ENCODE results near the gene PBOV1. TPM values are rescaled to one million over a fixed set of nuclear protein-coding genes. Genes with fewer than 3 reads are reported as not detected.

The PBOV1 gene
- total RNA-seq, 4 donors from 2014 or later, result not detected

DNA sequence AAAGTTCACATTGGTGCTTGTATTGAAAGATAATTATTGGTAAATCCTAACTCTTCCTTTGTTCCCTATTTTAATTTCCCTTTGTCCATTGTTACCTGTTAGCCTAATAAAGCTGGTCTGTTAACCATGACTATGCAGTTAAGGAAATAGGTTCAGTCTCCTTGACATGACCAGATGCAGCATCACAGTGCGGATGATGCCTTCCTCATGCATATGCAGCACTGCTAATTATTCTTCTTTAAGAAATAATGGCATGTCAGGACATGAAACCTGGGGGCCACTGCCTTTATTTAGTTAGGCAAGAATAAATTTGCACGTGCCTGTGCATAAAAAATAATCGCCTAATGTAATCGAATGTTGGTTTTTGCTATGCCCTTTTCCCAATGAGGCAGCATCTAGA is 16.5 kb downstream of the PBOV1 start:
- no peak overlapping the region for H3K27ac ChIP-seq
- no peaks in the 10 kb centered on the region for H3K36me3 ChIP-seq
- no peak overlapping the region for H3K4me3 ChIP-seq
- H3K9me3 ChIP-seq, result no peaks in the 10 kb centered on the region
- WGBS, 2 donors, result 96% methylated on average over 4 of the region's 4 CpGs
- TF ChIP-seq, protein P1, sequence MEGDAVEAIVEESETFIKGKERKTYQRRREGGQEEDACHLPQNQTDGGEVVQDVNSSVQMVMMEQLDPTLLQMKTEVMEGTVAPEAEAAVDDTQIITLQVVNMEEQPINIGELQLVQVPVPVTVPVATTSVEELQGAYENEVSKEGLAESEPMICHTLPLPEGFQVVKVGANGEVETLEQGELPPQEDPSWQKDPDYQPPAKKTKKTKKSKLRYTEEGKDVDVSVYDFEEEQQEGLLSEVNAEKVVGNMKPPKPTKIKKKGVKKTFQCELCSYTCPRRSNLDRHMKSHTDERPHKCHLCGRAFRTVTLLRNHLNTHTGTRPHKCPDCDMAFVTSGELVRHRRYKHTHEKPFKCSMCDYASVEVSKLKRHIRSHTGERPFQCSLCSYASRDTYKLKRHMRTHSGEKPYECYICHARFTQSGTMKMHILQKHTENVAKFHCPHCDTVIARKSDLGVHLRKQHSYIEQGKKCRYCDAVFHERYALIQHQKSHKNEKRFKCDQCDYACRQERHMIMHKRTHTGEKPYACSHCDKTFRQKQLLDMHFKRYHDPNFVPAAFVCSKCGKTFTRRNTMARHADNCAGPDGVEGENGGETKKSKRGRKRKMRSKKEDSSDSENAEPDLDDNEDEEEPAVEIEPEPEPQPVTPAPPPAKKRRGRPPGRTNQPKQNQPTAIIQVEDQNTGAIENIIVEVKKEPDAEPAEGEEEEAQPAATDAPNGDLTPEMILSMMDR (IDR thresholded peaks at IDR 0.05), result no peak
- TF ChIP-seq POLR2A (IDR thresholded peaks at IDR 0.05), result no peak
- no peak for TF ChIP-seq EP300 (IDR thresholded peaks at IDR 0.05)
- H3K27me3 ChIP-seq, result no peaks in the 10 kb centered on the region
- DNase-seq (ENCODE audit: low spot score in 2 of 2), result no peak
- H3K4me1 ChIP-seq, result no peaks in the 10 kb centered on the region

DNA sequence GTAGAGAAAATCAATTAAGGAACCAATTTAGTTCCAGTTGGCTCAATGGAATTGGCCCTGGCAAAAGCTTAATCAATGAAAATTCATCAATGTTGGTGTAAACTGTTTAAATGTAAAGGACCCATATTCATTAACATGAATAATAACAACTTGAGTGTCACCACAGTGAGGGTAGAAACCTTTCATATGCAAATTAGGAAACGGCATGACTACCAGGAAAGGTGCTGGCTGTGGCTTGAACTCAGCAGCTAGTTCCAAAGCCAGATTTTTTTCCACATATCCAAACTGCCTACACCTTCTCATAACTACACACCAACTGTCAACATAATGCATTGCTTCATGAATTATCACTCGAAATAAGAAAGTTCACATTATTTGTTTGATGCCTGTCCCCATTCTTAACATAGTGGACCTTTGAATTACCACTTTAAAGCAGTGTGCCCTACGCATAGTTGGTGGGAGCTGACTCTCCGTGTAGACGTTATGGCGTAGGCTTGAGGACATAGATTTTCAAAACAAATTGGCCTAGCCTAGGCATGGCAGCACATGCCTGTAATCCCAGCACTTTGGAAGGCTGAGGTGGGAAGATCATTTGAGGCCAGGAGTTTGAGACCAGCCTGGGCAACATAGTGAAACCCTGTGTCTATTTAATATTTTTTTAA is 19.7 kb downstream of the PBOV1 start:
- no peaks in the 10 kb centered on the region for H3K36me3 ChIP-seq
- DNase-seq (ENCODE audit: low spot score in 2 of 2), result no peak
- no peaks in the 10 kb centered on the region for H3K9me3 ChIP-seq
- H3K27me3 ChIP-seq, result no peaks in the 10 kb centered on the region
- TF ChIP-seq POLR2A (IDR thresholded peaks at IDR 0.05) (no peak), EP300 (IDR thresholded peaks at IDR 0.05) (no peak)
- TF ChIP-seq, protein P1 (IDR thresholded peaks at IDR 0.05), result no peak
- WGBS, 2 donors, result 64 to 67% methylated on average over 6 of the region's 6 CpGs
- no peak overlapping the region for H3K27ac ChIP-seq
- H3K4me1 ChIP-seq, result no peaks in the 10 kb centered on the region
- no peak overlapping the region for H3K4me3 ChIP-seq

DNA sequence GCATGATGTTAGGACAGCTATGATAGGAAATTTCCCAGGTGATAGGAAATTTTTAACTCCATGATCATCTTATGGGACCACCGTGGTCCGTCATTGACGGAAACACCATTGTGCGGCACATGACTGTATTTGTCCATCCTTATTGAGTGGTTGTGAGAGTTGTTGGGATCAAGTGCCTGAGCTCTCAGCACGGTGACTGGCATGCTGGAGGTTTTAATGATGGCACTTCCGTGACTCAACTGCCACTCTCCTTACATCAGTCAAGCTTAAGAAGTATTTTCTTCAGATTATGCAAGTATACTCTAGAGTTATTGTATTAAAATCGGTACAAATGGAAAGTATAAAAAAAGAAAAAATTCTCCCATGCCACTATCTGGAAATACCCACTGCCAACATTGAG is 20.7 kb downstream of the PBOV1 start:
- no peak overlapping the region for H3K27ac ChIP-seq
- no peak for DNase-seq (ENCODE audit: low spot score in 2 of 2)
- 92 to 95% methylated on average over 7 of the region's 7 CpGs for WGBS, 2 donors
- no peak overlapping the region for H3K4me3 ChIP-seq
- no peaks in the 10 kb centered on the region for H3K9me3 ChIP-seq
- TF ChIP-seq EP300 (IDR thresholded peaks at IDR 0.05), result no peak
- TF ChIP-seq, protein P1 (IDR thresholded peaks at IDR 0.05), result no peak
- no peak for TF ChIP-seq POLR2A (IDR thresholded peaks at IDR 0.05)
- H3K27me3 ChIP-seq, result no peaks in the 10 kb centered on the region
- H3K36me3 ChIP-seq, result no peaks in the 10 kb centered on the region
- H3K4me1 ChIP-seq, result no peaks in the 10 kb centered on the region

DNA sequence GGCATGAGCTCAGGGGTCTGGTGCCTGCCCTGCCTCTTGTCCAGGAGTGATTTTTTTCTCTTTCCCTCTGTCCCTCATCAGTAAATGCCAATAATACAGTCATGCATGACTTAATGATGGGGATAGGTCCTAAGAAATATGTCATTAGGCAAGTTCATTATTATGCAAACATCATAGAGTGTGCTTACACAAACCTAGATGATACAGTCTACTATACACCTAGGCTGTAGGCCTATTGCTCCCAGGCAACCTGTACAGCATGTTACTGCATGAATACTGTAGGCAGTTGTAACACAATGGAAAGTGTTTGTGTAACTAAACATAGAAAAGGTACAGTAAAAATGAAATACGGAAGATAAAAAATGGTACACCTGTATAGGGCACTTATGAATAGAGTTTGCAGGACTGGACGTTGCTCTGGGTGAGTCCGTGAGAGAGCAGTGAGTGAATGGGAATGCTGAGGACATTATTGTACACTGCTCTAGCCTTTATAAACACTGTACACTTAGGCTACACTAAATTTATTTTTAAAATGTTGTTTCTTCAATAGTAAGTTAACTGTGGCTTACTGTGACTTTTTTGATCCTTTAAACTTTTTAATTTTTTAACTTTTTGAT is 22.1 kb downstream of the PBOV1 start:
- TF ChIP-seq EP300 (IDR thresholded peaks at IDR 0.05), result no peak
- TF ChIP-seq POLR2A (IDR thresholded peaks at IDR 0.05), result no peak
- H3K27ac ChIP-seq, result no peak overlapping the region
- H3K9me3 ChIP-seq, result no peaks in the 10 kb centered on the region
- 87% methylated on average over 3 of the region's 3 CpGs for WGBS, 2 donors
- no peaks in the 10 kb centered on the region for H3K36me3 ChIP-seq
- H3K4me1 ChIP-seq, result no peaks in the 10 kb centered on the region
- no peaks in the 10 kb centered on the region for H3K27me3 ChIP-seq
- no peak overlapping the region for H3K4me3 ChIP-seq
- DNase-seq (ENCODE audit: low spot score in 2 of 2), result no peak

DNA sequence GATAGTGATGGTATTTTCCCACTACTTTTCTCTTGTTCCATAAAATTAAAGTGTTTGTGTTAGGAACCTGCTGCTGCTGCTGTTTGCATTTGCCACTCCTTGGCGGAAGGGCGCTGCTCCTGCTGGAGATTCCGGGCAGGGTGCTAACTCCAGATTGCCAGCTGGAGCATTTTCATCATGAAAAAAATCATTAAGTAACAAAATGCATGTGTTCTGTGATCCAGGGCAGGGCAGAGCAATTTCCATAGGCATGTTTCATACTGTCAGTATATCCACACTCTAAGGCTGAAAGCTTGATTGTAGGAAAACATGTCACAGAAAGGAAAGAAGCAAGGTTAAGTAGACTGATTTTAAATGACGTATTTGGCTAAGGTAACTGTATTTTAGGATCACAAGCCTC is 24.0 kb downstream of the PBOV1 start:
- Histone ChIP-seq H3K36me3 (no peaks in the 10 kb centered on the region), H3K27me3 (no peaks in the 10 kb centered on the region), H3K27ac (no peak overlapping the region), H3K4me1 (no peaks in the 10 kb centered on the region), H3K4me3 (no peak overlapping the region), H3K9me3 (no peaks in the 10 kb centered on the region)
- TF ChIP-seq EP300 (IDR thresholded peaks at IDR 0.05) (no peak), POLR2A (IDR thresholded peaks at IDR 0.05) (no peak)
- TF ChIP-seq, protein P1 (IDR thresholded peaks at IDR 0.05), result no peak
- no peak for DNase-seq (ENCODE audit: low spot score in 2 of 2)
- 62 to 66% methylated on average over 4 of the region's 4 CpGs for WGBS, 2 donors

Data from tibial nerve (tissue), 4 donors.